GM21529 (cell line): ENCODE results near the gene TMEM236.
"Not testable (repeated sequence)": the region's sequence is repeated elsewhere in the genome, so short reads cannot be mapped to it uniquely, and the experiment has no call there.

Experiments
- ATAC-seq: cut with Tn5 transposase; IDR thresholded peaks from one replicate; pipeline ENCODE4 v1.9.1; 2021; ENCODE audit not compliant: unreplicated experiment

The TMEM236 gene

GRCh38 chr10:17751781-17752445, at the start of gene TMEM236:
TMEM236 (plus strand) TSS chr10:17752201; CDS start chr10:17752296, 95 bp downstream.
- no peak for ATAC-seq

- no peak for ATAC-seq
Observed at GRCh38 chr10:17703706-17704105, 48.3 kb upstream of the TMEM236 start.

GRCh38 chr10:17708821-17709220, 43.2 kb upstream of the TMEM236 start:
- ATAC-seq = no peak

- no peak for ATAC-seq
Observed at GRCh38 chr10:17709492-17709891, 42.5 kb upstream of the TMEM236 start.

- ATAC-seq = no peak
Observed at GRCh38 chr10:17710181-17710580, 41.8 kb upstream of the TMEM236 start.

- no peak for ATAC-seq
Observed at GRCh38 chr10:17712053-17712452, 39.9 kb upstream of the TMEM236 start.

- no peak for ATAC-seq
Observed at GRCh38 chr10:17712717-17713471, 39.1 kb upstream of the TMEM236 start.

GRCh38 chr10:17713758-17714157, 38.2 kb upstream of the TMEM236 start:
- ATAC-seq = no peak

GRCh38 chr10:17716161-17716560, 35.8 kb upstream of the TMEM236 start:
- no peak for ATAC-seq

GRCh38 chr10:17722317-17723014, 29.5 kb upstream of the TMEM236 start:
- ATAC-seq = not testable (repeated sequence)

GRCh38 chr10:17725703-17726102, 26.3 kb upstream of the TMEM236 start:
- no peak for ATAC-seq

GRCh38 chr10:17729630-17730029, 22.4 kb upstream of the TMEM236 start:
- ATAC-seq = no peak

- ATAC-seq = no peak
Observed at GRCh38 chr10:17730667-17731066, 21.3 kb upstream of the TMEM236 start.

- ATAC-seq = no peak
Observed at GRCh38 chr10:17731331-17732020, 20.5 kb upstream of the TMEM236 start.

GRCh38 chr10:17733620-17734019, 18.4 kb upstream of the TMEM236 start:
- no peak for ATAC-seq

- ATAC-seq = no peak
Observed at GRCh38 chr10:17734432-17735080, 17.4 kb upstream of the TMEM236 start.

GRCh38 chr10:17735166-17735941, 16.6 kb upstream of the TMEM236 start:
- no peak for ATAC-seq

- no peak for ATAC-seq
Observed at GRCh38 chr10:17736223-17736622, 15.8 kb upstream of the TMEM236 start.

- ATAC-seq = no peak
Observed at GRCh38 chr10:17737027-17737965, 14.7 kb upstream of the TMEM236 start.
